NCI-H2227 treated with DMSO at 0.1 percent for 48 hours (cell line): ENCODE data around the gene PCDHB14.
"Not testable (repeated sequence)": the region's sequence is repeated elsewhere in the genome, so short reads cannot be mapped to it uniquely, and the experiment has no call there.

ENCODE experiments used
- DNase-seq: peaks from one replicate; lab custom pipeline; 2025; lab: John Stamatoyannopoulos, UW

Gene PCDHB14

DNA sequence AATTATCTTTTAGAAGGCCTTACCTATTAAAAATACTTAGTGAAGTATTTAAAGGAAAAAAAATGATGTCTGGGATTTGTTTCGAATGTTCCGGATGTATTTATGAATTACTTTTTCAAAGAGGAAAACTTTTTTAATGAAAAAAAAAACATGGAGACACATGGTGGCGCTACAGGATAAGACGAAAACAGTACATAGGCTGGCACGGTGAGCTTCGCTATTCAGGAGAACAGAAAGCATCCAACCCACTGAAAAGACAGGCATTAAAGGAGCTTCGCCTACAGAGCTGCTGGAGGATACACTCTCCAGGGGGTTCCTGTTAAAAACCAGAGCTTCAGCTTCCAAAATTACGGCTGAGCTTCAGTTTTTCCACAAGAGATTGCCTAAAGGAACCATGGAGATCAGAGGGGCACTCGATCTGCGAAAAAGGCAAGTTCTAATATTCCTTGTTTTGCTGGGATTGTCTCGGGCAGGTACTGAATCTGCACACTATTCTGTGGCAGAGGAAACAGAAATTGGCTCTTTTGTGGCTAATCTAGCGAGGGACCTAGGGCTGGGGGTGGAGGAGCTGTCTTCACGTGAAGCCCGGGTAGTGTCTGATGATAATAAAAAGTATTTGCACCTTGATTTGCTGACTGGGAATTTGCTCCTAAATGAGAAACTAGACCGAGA is at the start of gene PCDHB14:
TSS of gene PCDHB14 (plus strand) at position 232 of the 672 bp plus-strand sequence. CDS start at position 395, 163 bp downstream.
- peak; percentile 60 for DNase-seq

DNA sequence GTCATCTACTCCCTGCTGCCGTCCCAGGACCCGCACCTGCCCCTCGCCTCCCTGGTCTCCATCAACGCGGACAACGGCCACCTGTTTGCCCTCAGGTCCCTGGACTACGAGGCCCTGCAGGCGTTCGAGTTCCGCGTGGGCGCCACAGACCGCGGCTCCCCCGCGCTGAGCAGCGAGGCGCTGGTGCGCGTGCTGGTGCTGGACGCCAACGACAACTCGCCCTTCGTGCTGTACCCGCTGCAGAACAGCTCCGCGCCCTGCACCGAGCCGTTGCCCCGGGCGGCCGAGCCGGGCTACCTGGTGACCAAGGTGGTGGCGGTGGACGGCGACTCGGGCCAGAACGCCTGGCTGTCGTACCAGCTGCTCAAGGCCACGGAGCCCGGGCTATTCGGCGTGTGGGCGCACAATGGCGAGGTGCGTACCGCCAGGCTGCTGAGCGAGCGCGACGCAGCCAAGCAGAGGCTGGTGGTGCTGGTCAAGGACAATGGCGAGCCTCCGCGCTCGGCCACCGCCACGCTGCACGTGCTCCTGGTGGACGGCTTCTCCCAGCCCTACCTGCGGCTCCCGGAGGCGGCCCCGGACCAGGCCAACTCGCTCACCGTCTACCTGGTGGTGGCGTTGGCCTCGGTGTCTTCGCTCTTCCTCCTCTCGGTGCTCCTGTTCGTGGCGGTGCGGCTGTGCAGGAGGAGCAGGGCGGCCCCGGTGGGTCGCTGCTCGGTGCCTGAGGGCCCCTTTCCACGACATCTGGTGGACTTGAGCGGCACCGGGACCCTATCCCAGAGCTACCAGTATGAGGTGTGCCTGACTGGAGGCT is 48.6 kb upstream of the PCDHB14 start:
- DNase-seq: not testable (repeated sequence)

DNA sequence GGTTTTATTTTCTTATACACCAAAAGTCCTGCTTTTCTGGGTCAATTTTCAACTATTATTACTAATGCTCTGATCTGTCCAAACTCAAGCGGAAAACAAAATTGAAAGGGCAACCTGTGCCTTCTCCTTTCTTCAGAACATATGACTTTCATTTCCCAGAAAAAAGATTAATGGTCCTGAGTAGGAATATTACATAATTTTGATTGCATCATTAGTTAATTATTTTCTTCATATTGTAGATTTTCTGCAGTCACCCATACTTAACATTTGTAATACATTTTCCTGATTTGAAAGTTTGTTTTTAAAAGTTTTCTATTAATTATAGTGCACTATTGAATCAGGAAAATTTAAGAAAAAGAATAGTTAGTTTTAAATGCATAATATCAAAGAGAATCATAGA is 47.2 kb upstream of the PCDHB14 start:
- no peak for DNase-seq

DNA sequence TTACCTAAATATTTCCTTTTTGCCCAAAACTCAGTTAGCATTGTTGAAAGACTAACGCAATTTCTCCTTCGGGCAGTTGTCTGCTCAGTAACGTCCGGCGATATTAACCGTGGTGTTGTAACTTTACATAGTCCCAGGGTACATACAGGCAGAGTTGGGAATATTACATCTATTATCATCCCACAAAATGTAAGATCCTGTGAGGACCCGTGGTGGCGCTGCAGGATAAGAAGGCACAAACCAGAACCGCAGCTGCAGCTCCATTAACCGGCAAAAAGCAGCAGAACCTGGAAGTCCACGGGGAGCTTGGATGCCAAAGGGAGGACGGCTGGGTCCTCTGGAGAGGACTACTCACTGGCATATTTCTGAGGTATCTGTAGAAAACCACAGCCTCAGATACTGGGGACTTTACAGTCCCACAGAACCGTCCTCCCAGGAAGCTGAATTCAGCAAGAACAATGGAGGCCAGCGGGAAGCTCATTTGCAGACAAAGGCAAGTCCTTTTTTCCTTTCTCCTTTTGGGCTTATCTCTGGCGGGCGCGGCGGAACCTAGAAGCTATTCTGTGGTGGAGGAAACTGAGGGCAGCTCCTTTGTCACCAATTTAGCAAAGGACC is 45.5 kb upstream of the PCDHB14 start, which contains the start of gene PCDHB8:
TSS of gene PCDHB8 (plus strand) at position 214 of the 615 bp plus-strand sequence. CDS start at position 459, 245 bp downstream.
- DNase-seq: not testable (repeated sequence)

DNA sequence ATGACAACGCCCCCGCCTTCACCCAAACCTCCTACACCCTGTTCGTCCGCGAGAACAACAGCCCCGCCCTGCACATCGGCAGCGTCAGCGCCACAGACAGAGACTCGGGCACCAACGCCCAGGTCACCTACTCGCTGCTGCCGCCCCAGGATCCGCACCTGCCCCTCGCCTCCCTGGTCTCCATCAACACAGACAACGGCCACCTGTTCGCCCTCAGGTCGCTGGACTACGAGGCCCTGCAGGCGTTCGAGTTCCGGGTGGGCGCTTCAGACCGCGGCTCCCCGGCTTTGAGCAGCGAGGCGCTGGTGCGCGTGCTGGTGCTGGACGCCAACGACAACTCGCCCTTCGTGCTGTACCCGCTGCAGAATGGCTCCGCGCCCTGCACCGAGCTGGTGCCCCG is 43.8 kb upstream of the PCDHB14 start:
- not testable (repeated sequence) for DNase-seq

DNA sequence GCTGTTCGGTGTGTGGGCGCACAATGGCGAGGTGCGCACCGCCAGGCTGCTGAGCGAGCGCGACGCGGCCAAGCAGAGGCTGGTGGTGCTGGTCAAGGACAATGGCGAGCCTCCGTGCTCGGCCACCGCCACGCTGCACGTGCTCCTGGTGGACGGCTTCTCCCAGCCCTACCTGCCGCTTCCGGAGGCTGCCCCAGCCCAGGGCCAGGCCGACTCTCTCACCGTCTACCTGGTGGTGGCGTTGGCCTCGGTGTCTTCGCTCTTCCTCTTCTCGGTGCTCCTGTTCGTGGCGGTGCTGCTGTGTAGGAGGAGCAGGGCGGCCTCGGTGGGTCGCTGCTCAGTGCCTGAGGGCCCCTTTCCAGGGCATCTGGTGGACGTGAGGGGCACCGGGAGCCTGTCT is 43.3 kb upstream of the PCDHB14 start:
- not testable (repeated sequence) for DNase-seq

DNA sequence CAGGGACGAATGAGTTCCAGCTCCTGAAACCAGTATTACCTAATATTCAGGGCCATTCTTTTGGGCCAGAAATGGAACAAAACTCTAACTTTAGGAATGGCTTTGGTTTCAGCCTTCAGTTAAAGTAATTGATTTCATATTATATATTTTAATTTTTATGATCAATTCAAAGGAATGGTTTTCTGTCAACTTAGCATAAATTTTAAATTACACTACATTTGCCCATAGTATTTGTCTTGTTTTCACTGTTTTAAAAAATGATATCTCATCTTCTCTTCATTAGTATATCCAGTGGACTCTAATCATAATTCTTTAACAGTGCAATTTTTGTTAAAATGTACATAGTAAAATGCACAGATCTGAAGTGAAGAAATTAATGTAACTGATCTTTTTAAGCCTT is 42.8 kb upstream of the PCDHB14 start:
- DNase-seq: no peak

DNA sequence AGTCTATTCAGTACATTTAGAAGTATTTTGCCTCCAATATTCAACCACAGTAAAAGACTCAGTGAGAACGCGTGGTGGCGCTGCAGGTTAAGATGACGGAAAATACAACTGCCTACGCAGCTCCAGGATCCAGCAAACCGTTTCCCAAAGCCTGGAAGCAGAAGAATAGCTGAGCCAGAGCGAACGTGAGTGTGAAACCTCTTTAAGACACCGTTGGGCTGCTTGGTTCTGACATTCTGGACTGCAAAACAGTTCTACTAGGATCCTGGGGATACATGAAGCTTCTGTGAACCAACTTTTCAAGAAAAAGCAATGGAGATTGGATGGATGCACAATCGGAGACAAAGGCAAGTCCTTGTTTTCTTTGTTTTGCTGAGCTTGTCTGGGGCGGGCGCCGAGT is 40.9 kb upstream of the PCDHB14 start, which contains the start of gene PCDHB16:
TSS of gene PCDHB16 (plus strand) at position 140 of the 400 bp plus-strand sequence. CDS start at position 313, 173 bp downstream.
- DNase-seq: no peak

DNA sequence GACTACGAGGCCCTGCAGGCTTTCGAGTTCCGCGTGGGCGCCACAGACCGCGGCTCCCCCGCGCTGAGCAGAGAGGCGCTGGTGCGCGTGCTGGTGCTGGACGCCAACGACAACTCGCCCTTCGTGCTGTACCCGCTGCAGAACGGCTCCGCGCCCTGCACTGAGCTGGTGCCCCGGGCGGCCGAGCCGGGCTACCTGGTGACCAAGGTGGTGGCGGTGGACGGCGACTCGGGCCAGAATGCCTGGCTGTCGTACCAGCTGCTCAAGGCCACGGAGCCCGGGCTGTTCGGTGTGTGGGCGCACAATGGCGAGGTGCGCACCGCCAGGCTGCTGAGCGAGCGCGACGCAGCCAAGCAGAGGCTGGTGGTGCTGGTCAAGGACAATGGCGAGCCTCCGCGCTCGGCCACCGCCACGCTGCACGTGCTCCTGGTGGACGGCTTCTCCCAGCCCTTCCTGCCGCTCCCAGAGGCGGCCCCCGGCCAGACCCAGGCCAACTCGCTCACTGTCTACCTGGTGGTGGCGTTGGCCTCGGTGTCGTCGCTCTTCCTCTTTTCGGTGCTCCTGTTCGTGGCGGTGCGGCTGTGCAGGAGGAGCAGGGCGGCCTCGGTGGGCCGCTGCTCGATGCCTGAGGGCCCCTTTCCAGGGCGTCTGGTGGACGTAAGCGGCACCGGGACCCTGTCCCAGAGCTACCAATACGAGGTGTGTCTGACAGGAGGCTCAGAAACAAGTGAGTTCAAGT is 38.9 kb upstream of the PCDHB14 start:
- DNase-seq: not testable (repeated sequence)

DNA sequence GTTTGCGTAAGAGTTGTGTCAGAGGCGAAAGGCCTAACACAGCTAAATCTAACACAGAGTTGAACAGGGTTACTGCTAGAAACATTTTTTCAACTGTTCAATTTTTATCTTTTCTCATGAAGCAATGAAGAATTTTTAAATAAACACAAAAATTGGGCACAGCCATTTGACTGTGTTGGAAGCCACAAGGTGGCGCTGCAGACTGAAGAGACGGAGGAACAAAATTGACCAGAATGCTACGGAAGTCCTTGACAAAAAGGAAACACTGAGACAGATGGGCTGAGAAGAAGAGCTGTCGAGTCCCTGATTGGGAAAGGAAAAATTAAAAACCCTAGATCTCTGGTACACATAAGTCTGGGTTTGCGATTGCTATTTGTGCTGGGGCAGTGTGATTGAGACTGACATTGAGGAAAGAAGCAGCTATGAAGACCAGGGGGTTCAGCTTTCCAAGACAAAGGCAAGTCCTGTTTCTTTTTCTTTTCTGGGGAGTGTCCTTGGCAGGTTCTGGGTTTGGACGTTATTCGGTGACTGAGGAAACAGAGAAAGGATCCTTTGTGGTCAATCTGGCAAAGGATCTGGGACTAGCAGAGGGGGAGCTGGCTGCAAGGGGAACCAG is 36.1 kb upstream of the PCDHB14 start, which contains the start of gene PCDHB9:
TSS of gene PCDHB9 (plus strand) at position 265 of the 616 bp plus-strand sequence. CDS start at position 423, 158 bp downstream.
- DNase-seq: peak; percentile 49

DNA sequence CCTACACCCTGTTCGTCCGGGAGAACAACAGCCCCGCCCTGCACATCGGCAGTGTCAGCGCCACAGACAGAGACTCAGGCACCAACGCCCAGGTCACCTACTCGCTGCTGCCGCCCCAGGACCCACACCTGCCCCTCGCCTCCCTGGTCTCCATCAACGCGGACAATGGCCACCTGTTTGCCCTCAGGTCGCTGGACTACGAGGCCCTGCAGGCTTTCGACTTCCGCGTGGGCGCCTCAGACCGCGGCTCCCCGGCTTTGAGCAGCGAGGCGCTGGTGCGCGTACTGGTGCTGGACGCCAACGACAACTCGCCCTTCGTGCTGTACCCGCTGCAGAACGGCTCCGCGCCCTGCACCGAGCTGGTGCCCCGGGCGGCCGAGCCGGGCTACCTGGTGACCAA is 34.5 kb upstream of the PCDHB14 start:
- DNase-seq: not testable (repeated sequence)

DNA sequence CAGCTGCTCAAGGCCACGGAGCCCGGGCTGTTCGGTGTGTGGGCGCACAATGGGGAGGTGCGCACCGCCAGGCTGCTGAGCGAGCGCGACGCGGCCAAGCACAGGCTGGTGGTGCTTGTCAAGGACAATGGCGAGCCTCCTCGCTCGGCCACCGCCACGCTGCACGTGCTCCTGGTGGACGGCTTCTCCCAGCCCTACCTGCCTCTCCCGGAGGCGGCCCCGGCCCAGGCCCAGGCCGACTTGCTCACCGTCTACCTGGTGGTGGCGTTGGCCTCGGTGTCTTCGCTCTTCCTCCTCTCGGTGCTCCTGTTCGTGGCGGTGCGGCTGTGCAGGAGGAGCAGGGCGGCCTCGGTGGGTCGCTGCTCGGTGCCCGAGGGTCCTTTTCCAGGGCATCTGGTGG is 34.0 kb upstream of the PCDHB14 start:
- DNase-seq: not testable (repeated sequence)

DNA sequence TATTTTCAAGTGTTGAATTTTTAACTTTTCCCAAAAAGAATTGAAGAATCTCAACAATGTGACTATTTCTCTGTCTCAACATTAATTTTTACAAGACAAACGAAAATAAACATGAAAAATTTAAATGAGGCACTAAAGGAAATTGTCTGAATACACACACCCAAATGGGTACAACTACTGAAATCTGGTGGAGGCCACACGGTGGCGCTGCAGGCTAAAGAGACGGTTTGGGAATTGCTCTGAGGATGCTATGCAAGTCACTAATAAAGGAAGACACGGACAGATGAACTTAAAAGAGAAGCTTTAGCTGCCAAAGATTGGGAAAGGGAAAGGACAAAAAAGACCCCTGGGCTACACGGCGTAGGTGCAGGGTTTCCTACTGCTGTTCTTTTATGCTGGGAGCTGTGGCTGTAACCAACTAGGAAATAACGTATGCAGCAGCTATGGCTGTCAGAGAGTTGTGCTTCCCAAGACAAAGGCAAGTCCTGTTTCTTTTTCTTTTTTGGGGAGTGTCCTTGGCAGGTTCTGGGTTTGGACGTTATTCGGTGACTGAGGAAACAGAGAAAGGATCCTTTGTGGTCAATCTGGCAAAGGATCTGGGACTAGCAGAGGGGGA is 30.9 kb upstream of the PCDHB14 start, which contains the start of gene PCDHB10:
TSS of gene PCDHB10 (plus strand) at position 244 of the 616 bp plus-strand sequence. CDS start at position 444, 200 bp downstream.
- DNase-seq: no peak

DNA sequence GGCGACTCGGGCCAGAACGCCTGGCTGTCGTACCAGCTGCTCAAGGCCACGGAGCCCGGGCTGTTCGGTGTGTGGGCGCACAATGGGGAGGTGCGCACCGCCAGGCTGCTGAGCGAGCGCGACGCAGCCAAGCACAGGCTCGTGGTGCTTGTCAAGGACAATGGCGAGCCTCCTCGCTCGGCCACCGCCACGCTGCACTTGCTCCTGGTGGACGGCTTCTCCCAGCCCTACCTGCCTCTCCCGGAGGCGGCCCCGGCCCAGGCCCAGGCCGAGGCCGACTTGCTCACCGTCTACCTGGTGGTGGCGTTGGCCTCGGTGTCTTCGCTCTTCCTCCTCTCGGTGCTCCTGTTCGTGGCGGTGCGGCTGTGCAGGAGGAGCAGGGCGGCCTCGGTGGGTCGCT is 28.8 kb upstream of the PCDHB14 start:
- DNase-seq: not testable (repeated sequence)

DNA sequence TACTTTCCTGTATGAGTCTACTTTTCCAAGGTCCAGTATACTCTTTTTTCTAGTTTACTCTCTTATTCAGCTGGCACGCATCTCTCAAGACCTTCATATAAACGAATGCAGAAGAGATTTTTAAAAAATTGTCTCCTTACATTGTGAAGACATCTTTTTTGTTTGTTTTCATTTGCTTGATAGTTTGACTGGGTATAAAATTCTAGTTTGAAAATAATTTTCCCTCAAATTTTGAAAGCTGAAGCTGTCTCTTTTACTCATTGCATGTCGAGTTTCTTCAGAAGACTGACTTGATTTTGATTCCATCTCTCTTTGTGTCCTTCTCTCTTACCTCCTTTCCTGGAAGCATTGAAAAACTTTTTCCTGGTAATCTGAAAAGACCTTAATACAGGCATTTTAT is 26.8 kb upstream of the PCDHB14 start:
- no peak for DNase-seq

DNA sequence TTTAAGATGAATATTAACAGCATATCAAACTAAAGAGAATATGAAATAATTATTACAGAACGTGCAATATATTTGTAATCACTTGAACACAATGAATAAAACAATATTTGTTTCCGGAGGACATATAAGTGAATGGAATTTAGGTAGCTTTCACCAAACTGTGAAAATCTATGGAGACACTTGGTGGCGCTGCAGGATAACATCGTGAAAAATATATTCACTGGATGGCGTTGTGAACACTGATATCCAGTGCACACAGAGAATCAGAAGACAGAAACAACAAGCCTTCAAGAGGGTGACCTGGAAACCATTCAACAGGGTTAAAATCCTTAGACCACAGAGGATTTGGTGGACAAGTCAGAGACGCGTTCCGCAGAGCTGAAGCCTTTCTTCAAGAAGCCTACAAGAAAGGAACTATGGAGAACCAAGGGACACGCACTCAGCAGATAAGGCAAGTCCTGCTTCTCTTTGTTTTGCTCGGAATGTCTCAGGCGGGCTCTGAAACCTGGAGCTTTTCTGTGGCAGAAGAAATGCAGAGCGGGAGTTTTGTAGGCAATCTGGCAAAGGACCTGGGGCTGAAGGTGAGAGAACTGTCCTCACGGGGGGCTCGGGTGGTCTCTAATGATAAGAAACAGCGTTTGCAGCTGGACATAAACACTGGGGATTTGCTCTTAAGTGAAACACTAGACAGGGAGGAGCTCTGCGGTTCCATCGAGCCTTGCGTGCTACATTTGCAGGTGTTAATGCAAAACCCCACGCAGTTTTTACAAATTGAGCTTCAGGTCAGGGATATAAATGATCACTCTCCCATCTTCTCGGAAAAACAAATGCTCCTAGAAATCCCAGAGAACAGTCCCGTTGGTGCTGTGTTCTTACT is 23.5 kb upstream of the PCDHB14 start, which contains the start of gene PCDHB11:
TSS of gene PCDHB11 (plus strand) at position 269 of the 877 bp plus-strand sequence. CDS start at position 417, 148 bp downstream.
- peak; percentile 42 for DNase-seq

DNA sequence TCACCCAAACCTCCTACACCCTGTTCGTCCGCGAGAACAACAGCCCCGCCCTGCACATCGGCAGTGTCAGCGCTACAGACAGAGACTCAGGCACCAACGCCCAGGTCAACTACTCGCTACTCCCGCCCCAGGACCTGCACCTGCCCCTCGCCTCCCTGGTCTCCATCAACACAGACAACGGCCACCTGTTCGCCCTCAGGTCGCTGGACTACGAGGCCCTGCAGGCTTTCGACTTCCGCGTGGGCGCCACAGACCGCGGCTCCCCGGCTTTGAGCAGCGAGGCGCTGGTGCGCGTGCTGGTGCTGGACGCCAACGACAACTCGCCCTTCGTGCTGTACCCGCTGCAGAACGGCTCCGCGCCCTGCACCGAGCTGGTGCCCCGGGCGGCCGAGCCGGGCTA is 22.0 kb upstream of the PCDHB14 start:
- not testable (repeated sequence) for DNase-seq

DNA sequence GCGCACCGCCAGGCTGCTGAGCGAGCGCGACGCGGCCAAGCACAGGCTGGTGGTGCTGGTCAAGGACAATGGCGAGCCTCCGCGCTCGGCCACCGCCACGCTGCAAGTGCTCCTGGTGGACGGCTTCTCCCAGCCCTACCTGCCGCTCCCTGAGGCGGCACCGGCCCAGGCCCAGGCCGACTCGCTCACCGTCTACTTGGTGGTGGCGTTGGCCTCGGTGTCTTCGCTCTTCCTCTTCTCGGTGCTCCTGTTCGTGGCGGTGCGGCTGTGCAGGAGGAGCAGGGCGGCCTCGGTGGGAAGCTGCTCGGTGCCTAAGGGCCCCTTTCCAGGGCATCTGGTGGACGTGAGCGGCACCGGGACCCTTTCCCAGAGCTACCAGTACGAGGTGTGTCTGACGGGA is 21.5 kb upstream of the PCDHB14 start:
- not testable (repeated sequence) for DNase-seq

DNA sequence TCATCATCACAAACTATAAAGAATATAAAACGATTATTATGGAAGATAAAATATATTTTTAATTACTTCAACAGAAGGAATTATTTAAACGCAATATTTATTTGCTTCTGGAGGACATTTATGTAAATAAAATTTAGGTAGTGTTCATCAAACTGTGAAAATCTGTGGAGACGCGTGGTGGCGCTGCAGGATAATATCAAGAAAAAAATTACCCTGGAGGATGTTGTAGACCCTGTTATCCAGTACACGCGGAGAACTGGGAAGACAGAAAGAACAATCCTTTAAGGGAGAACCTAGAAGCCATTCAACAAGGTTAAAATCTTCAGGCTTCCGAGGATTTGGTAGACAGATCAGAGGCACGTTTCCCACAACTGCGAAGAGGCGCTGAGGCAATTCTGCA is 14.7 kb upstream of the PCDHB14 start, which contains the start of gene PCDHB12:
TSS of gene PCDHB12 (plus strand) at position 242 of the 400 bp plus-strand sequence. CDS start 189 bp downstream, outside the sequence.
- no peak for DNase-seq
